SK-N-SH (cell line): Measurements from ENCODE around the gene TTLL12. TPM values are rescaled to one million over a fixed set of nuclear protein-coding genes. Genes with fewer than 3 reads are reported as not detected.

Source experiments
- CTCF ChIA-PET: fragments of 300-600, 350-600 bp; formaldehyde crosslinking; extraction: SDS; loops from one replicate; lab custom pipeline; 2021; lab: Yijun Ruan, JAX
- POLR2A ChIA-PET: fragments of 350-600 bp; sonication (Branson Sonifier 250); formaldehyde crosslinking; extraction: SDS; loops from one replicate; lab custom pipeline; 2020; ENCODE audit warnings: antibody characterized with exemption, inconsistent platforms; lab: Yijun Ruan, JAX
- DNase-seq: peaks from one replicate; pipeline ENCODE4 v3.0.0; 2012
- H2AFZ ChIP-seq: fragments of 200-600 bp; sonication (generic); 2 replicates; pipeline ENCODE4 v1.8.1; 2016; ENCODE audit warnings: antibody characterized with exemption, mild to moderate bottlenecking, low read depth
- H3F3A ChIP-seq: fragments of 200-600 bp; sonication (generic); replicated peaks from 2 replicates; pipeline ENCODE3; 2016; ENCODE audit warnings: antibody characterized with exemption, mild to moderate bottlenecking; ENCODE audit not compliant: insufficient read depth
- H3K27ac ChIP-seq, 2 experiments: fragments of 200-500 bp in 1 of 2; fragments of 200-600 bp in 1 of 2; sonication (Bioruptor generic) in 1 of 2; sonication (generic), shearing (Covaris generic) in 1 of 2; 2 replicates each; pipeline versions ENCODE4 v1.5.1 to v1.6.1; 2014 to 2016; ENCODE audit warnings: low read depth in 2 of 2, inconsistent platforms in 1 of 2, low read length in 1 of 2, mild to moderate bottlenecking in 1 of 2, mixed read lengths in 1 of 2
- H3K27me3 ChIP-seq: fragments of 200-600 bp; sonication (generic), shearing (Covaris generic); 2 replicates; pipeline ENCODE4 v1.6.1; 2016; ENCODE audit warnings: mixed run types; ENCODE audit not compliant: insufficient read depth
- H3K36me3 ChIP-seq, 2 experiments: fragments of 200-500 bp in 1 of 2; fragments of 200-600 bp in 1 of 2; sonication (Bioruptor generic) in 1 of 2; sonication (generic) in 1 of 2; replicated peaks in 1 of 2; 2 replicates each; pipeline versions ENCODE3 to v1.5.1; 2014 to 2016; ENCODE audit warnings: low read length in 1 of 2, mild to moderate bottlenecking in 1 of 2; ENCODE audit not compliant: insufficient read depth in 2 of 2, control insufficient read depth in 1 of 2
- H3K4me1 ChIP-seq, 2 experiments: fragments of 200-500 bp in 1 of 2; fragments of 200-600 bp in 1 of 2; sonication (Bioruptor generic) in 1 of 2; sonication (generic), shearing (Covaris generic) in 1 of 2; 2 replicates each; pipeline versions ENCODE4 v1.5.1 to v1.6.1; 2014 to 2016; ENCODE audit warnings: low read depth in 1 of 2, low read length in 1 of 2, mixed run types in 1 of 2; ENCODE audit not compliant: insufficient read depth in 2 of 2, control insufficient read depth in 1 of 2
- H3K4me2 ChIP-seq: fragments of 200-600 bp; sonication (generic), shearing (Covaris generic); 2 replicates; pipeline ENCODE4 v1.6.1; 2017; ENCODE audit warnings: mixed run types
- H3K4me3 ChIP-seq, 2 experiments: fragments of 200-500 bp in 1 of 2; fragments of 200-600 bp in 1 of 2; sonication (Bioruptor generic) in 1 of 2; sonication (generic), shearing (Covaris generic) in 1 of 2; 2 replicates each; pipeline versions ENCODE4 v1.5.1 to v1.8.1; 2014 to 2016; ENCODE audit warnings: low read depth in 2 of 2, inconsistent platforms in 1 of 2, low read length in 1 of 2, mild to moderate bottlenecking in 1 of 2, mixed read lengths in 1 of 2, moderate library complexity in 1 of 2
- H3K79me2 ChIP-seq: fragments of 200-600 bp; sonication (generic); 2 replicates; pipeline ENCODE4 v1.8.1; 2017; ENCODE audit warnings: mild to moderate bottlenecking; ENCODE audit not compliant: insufficient read depth
- H3K9ac ChIP-seq: fragments of 200-600 bp; sonication (generic); 2 replicates; pipeline ENCODE4 v1.6.1; 2017; ENCODE audit warnings: mixed run types
- H3K9me2 ChIP-seq: fragments of 200-600 bp; sonication (generic); 2 replicates; pipeline ENCODE4 v1.6.1; 2017; ENCODE audit warnings: mixed run types
- H3K9me3 ChIP-seq: fragments of 200-600 bp; sonication (generic); 2 replicates; pipeline ENCODE4 v1.6.1; 2017; ENCODE audit warnings: mixed run types, mild to moderate bottlenecking, moderate library complexity
- H4K20me1 ChIP-seq: fragments of 200-600 bp; sonication (generic); 2 replicates; pipeline ENCODE4 v1.6.1; 2017; ENCODE audit warnings: mild to moderate bottlenecking, mixed run types; ENCODE audit not compliant: insufficient read depth
- FOXJ3 ChIP-seq: sonication (generic); formaldehyde crosslinking; IDR thresholded peaks from 2 replicates; pipeline ENCODE4 v1.5.1; 2020; ENCODE audit warnings: mild to moderate bottlenecking, missing genetic modification reagents
- FOXM1 ChIP-seq: IDR thresholded peaks from 2 replicates; pipeline ENCODE4 v1.4.0; 2012; ENCODE audit warnings: low read depth, mild to moderate bottlenecking
- IRF3 ChIP-seq: fragments of 150-350 bp; IDR thresholded peaks from 2 replicates; pipeline ENCODE4 v1.6.1; 2016; ENCODE audit warnings: mild to moderate bottlenecking, low read depth, low read length
- MAX ChIP-seq: IDR thresholded peaks from 2 replicates; pipeline ENCODE4 v1.4.0; 2012; ENCODE audit warnings: low read depth
- NRF1 ChIP-seq: IDR thresholded peaks from 2 replicates; pipeline ENCODE4 v1.6.1; 2012; ENCODE audit warnings: low read depth, mild to moderate bottlenecking, low read length
- PBX3 ChIP-seq: IDR thresholded peaks from 2 replicates; pipeline ENCODE4; 2012
- POLR2AphosphoS5 ChIP-seq: IDR thresholded peaks from 2 replicates; pipeline ENCODE4 v1.6.1; 2012; ENCODE audit warnings: low read depth, low read length
- RAD21 ChIP-seq: IDR thresholded peaks from 2 replicates; pipeline ENCODE4 v1.6.1; 2012; ENCODE audit warnings: mild to moderate bottlenecking, low read length
- REST ChIP-seq: IDR thresholded peaks from 2 replicates; pipeline ENCODE4 v1.6.1; 2012; ENCODE audit warnings: mild to moderate bottlenecking, low read depth, low read length, moderate library complexity
- SIN3A ChIP-seq: IDR thresholded peaks from 2 replicates; pipeline ENCODE4 v1.6.1; 2012; ENCODE audit warnings: low read depth, mild to moderate bottlenecking, low read length, moderate library complexity, borderline replicate concordance
- SMC3 ChIP-seq: IDR thresholded peaks from 2 replicates; pipeline ENCODE4 v1.6.1; 2012; ENCODE audit warnings: low read depth, low read length, improper control_type of control experiment
- TEAD4 ChIP-seq: IDR thresholded peaks from 2 replicates; pipeline ENCODE4 v1.4.0; 2012; ENCODE audit warnings: mild to moderate bottlenecking, borderline replicate concordance; ENCODE audit not compliant: insufficient read depth
- USF1 ChIP-seq: IDR thresholded peaks from 2 replicates; pipeline ENCODE4 v1.4.0; 2012; ENCODE audit warnings: low read depth, borderline replicate concordance
- USF2 ChIP-seq: fragments of 150-350 bp; IDR thresholded peaks from 2 replicates; pipeline ENCODE4 v1.6.1; 2017; ENCODE audit warnings: antibody characterized with exemption, low read length, low read depth, borderline replicate concordance
- WGBS: methylation state at CpG from one replicate; pipeline ENCODE4 v1.1.6; 2017; ENCODE audit warnings: low lambda C conversion rate; 5-methylcytosine and 5-hydroxymethylcytosine counted together
- polyA plus RNA-seq, 3 experiments: library from polyadenylated mRNA; depleted of rRNA; stranded (reverse); fragments of >200 nt; gene quantifications; 2 replicates each; pipeline ENCODE4 v1.2.3, GENCODE V29; 2012

Gene TTLL12
- polyA plus RNA-seq, 1 of the 3 experiments (the other 2 are of a cell fraction), result 11.5 TPM

- H3K9ac ChIP-seq, result no peak overlapping the region
- H3K4me3 ChIP-seq, result no peak overlapping the region
- ChIA-PET POLR2A (no interaction called here), CTCF (interaction anchor here (2.0 kb wide), 1 partner anchor 12 kb away, joined by 6 read pairs; the partner anchor contains the start of gene TTLL12)
- no peaks in the 10 kb centered on the region for H4K20me1 ChIP-seq
- no peaks in the 10 kb centered on the region for H3K9me2 ChIP-seq
- H3K9me3 ChIP-seq, result no peaks in the 10 kb centered on the region
- no peak overlapping the region for H2AFZ ChIP-seq
- no peak for DNase-seq
- H3K27ac ChIP-seq, result no peak overlapping the region
- H3K4me1 ChIP-seq, result no peaks in the 10 kb centered on the region; a peak in 1 of 4 replicates
- H3K36me3 ChIP-seq, result no peaks in the 10 kb centered on the region
- 86% methylated on average over 7 of the region's 11 CpGs for WGBS
- TF ChIP-seq PBX3 (no peak), POLR2AphosphoS5 (no peak), REST (no peak), FOXM1 (no peak), IRF3 (no peak), USF1 (no peak), SIN3A (no peak), SMC3 (no peak), TEAD4 (no peak), NRF1 (no peak), USF2 (no peak), FOXJ3 (no peak), RAD21 (no peak), MAX (no peak)
- TF ChIP-seq, all 33 proteins: peak for 0
- Histone ChIP-seq H3K4me2 (no peak overlapping the region), H3K79me2 (no peaks in the 10 kb centered on the region), H3K27me3 (no peaks in the 10 kb centered on the region), H3F3A (no peaks in the 10 kb centered on the region)
Measured at GRCh38 chr22:43199541-43199940, 12.6 kb upstream of the TTLL12 start.
